Activated CD4-positive, alpha-beta T cell treated with anti-CD3 and anti-CD28 coated beads for 36 hours (primary cell): ENCODE measurements around the gene KCTD14. TPM values are rescaled to one million over a fixed set of nuclear protein-coding genes. Genes with fewer than 3 reads are reported as not detected.

Source experiments
- total RNA-seq, 2 experiments: library from RNA; stranded (reverse); gene quantifications; one replicate each; pipeline ENCODE4 v1.2.3, GENCODE V29; 2021

The KCTD14 gene
- total RNA-seq, 2 experiments from 2014 or later = 0.14 to 0.21 TPM

Other genes with a start within 250 kb of the KCTD14 start
- gene RSF1, start 202.6 kb downstream of the KCTD14 start, total RNA-seq = 10 to 100 TPM; 49.9 to 59.2 TPM
- 1 to 10 TPM; 4.8 to 5.3 TPM for gene AAMDC, start 202.1 kb downstream of the KCTD14 start, total RNA-seq
- 10 to 100 TPM; 53.8 to 55.4 TPM for gene INTS4, start 28.6 kb downstream of the KCTD14 start, total RNA-seq
- gene THRSP, start 40.6 kb upstream of the KCTD14 start, total RNA-seq = not detected
- 100 to 1,000 TPM; 214 to 236 TPM for gene NDUFC2, start 56.6 kb upstream of the KCTD14 start, total RNA-seq
- gene ALG8, start 116.3 kb upstream of the KCTD14 start, total RNA-seq = 10 to 100 TPM; 59.4 to 85.2 TPM
- 1 to 10 TPM; 9.0 to 9.8 TPM for gene KCTD21, start 165.3 kb upstream of the KCTD14 start, total RNA-seq
- gene USP35, start 165.6 kb upstream of the KCTD14 start, total RNA-seq = 1 to 10 TPM; 9.2 to 9.8 TPM